Measurements from ENCODE around the gene FRA10AC1. TPM values are rescaled to one million over a fixed set of nuclear protein-coding genes. Genes with fewer than 3 reads are reported as not detected.

FRA10AC1 gene
- total and polyA plus RNA-seq, 2 of the 13 experiments (the other 11 are each of a cell fraction or from before 2014, with no cell fraction given), result 5.3 to 7.4 TPM

DNA sequence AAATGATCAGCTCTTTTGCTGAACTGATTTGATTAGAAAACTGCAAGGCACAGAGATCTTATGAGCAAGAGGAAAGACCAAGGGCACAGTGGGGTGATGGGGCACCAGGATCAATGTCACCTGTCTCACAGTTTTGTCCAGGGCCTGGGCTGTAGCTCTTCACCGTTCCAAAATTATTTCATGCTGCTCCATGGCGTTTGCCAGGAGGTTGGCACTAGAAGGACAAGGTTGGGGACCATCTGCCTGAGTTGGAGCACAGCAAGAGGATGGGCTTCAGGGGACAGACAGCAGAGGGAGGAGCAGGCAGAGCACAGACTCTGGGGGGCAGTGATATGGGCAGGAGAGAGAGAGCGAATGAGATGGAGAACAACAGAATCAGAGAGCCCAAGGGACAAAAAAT, 17.5 kb upstream of the FRA10AC1 start:
- FAIRE-seq (no peak), DNase-seq (ENCODE audit: low spot score) (no peak), ATAC-seq (no peak)
- no TSS peak for BruUV-seq (replicated peaks)
- Histone ChIP-seq H3K79me2 (ENCODE audit: insufficient read depth, low read length) (no peaks in the 10 kb centered on the region), H2AFZ (ENCODE audit: low read length) (no peak overlapping the region), H4K20me1 (ENCODE audit: insufficient read depth, low read length) (no peaks in the 10 kb centered on the region), H3K4me2 (ENCODE audit: low read depth, low read length) (no peak overlapping the region), H3K9me3 (ENCODE audit: low read length) (no peaks in the 10 kb centered on the region), H3K27me3 (ENCODE audit: control insufficient read depth in 1 of 2, insufficient read depth in 2 of 2, low read length in 2 of 2) (no peaks in the 10 kb centered on the region), H3K9ac (ENCODE audit: insufficient read depth, low read depth, low read length) (no peak overlapping the region), H3K4me3 (replicated peaks in 1 of 3; ENCODE audit: insufficient read depth in 1 of 3, low read depth in 2 of 3, low read length in 3 of 3) (no peak overlapping the region), H3K27ac (ENCODE audit: extremely low read length, insufficient read depth, low read length) (no peak overlapping the region), H3K4me1 (ENCODE audit: insufficient read depth, low read length) (no peaks in the 10 kb centered on the region), H3K36me3 (replicated peaks in 1 of 2; ENCODE audit: control insufficient read depth in 1 of 2, insufficient read depth in 2 of 2, low read length in 2 of 2) (no peaks in the 10 kb centered on the region)
- in situ Hi-C loops (cut with HindIII; ENCODE audit: extremely low pct_ligation_motif_present, low pct_unique_long_range_greater_than_20kb), result no loop called here
- POLR2A ChIA-PET, result no interaction called here
- WGBS (ENCODE audit: low lambda C conversion rate), result 0% methylated on average over 3 of the region's 3 CpGs
- intact Hi-C loops (cut with micrococcal nuclease; ENCODE audit: unreplicated experiment), result no loop called here
- CTCF ChIA-PET (ENCODE audit: low intra/inter-chr PET ratio, low total read pairs), result no interaction called here
- TF ChIP-seq PLRG1 (conservative IDR thresholded peaks at IDR 0.05) (no peak), RFX3 (CRISPR knock-in tag; IDR thresholded peaks at IDR 0.05) (no peak), ETV6 (CRISPR knock-in tag; conservative IDR thresholded peaks at IDR 0.05) (no peak), GMEB1 (CRISPR knock-in tag; IDR thresholded peaks at IDR 0.05; ENCODE audit: borderline replicate concordance) (no peak), ZNF792 (CRISPR knock-in tag; IDR thresholded peaks at IDR 0.05) (no peak), LBX2 (CRISPR knock-in tag; IDR thresholded peaks at IDR 0.05; ENCODE audit: borderline replicate concordance) (no peak), NAIF1 (CRISPR knock-in tag; IDR thresholded peaks at IDR 0.05; ENCODE audit: borderline replicate concordance) (no peak), HMG20A (CRISPR knock-in tag; IDR thresholded peaks at IDR 0.05; ENCODE audit: borderline replicate concordance) (no peak), RFX1 (IDR thresholded peaks at IDR 0.05) (no peak), ZNF607 (CRISPR knock-in tag; IDR thresholded peaks at IDR 0.05; ENCODE audit: borderline replicate concordance) (no peak), KMT2A (CRISPR knock-in tag; IDR thresholded peaks at IDR 0.05) (no peak), ZNF660 (CRISPR knock-in tag; IDR thresholded peaks at IDR 0.05; ENCODE audit: borderline replicate concordance, low read depth) (no peak)
- TF ChIP-seq, protein P1, sequence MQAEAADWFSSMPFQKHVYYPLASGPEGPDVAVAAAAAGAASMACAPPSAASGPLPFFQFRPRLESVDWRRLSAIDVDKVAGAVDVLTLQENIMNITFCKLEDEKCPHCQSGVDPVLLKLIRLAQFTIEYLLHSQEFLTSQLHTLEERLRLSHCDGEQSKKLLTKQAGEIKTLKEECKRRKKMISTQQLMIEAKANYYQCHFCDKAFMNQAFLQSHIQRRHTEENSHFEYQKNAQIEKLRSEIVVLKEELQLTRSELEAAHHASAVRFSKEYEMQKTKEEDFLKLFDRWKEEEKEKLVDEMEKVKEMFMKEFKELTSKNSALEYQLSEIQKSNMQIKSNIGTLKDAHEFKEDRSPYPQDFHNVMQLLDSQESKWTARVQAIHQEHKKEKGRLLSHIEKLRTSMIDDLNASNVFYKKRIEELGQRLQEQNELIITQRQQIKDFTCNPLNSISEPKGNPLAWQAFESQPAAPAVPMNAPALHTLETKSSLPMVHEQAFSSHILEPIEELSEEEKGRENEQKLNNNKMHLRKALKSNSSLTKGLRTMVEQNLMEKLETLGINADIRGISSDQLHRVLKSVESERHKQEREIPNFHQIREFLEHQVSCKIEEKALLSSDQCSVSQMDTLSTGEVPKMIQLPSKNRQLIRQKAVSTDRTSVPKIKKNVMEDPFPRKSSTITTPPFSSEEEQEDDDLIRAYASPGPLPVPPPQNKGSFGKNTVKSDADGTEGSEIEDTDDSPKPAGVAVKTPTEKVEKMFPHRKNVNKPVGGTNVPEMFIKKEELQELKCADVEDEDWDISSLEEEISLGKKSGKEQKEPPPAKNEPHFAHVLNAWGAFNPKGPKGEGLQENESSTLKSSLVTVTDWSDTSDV (CRISPR knock-in tag; IDR thresholded peaks at IDR 0.05), result no peak
- TF ChIP-seq, protein P2, sequence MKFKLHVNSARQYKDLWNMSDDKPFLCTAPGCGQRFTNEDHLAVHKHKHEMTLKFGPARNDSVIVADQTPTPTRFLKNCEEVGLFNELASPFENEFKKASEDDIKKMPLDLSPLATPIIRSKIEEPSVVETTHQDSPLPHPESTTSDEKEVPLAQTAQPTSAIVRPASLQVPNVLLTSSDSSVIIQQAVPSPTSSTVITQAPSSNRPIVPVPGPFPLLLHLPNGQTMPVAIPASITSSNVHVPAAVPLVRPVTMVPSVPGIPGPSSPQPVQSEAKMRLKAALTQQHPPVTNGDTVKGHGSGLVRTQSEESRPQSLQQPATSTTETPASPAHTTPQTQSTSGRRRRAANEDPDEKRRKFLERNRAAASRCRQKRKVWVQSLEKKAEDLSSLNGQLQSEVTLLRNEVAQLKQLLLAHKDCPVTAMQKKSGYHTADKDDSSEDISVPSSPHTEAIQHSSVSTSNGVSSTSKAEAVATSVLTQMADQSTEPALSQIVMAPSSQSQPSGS (CRISPR knock-in tag; IDR thresholded peaks at IDR 0.05), result no peak
- TF ChIP-seq, protein P3, sequence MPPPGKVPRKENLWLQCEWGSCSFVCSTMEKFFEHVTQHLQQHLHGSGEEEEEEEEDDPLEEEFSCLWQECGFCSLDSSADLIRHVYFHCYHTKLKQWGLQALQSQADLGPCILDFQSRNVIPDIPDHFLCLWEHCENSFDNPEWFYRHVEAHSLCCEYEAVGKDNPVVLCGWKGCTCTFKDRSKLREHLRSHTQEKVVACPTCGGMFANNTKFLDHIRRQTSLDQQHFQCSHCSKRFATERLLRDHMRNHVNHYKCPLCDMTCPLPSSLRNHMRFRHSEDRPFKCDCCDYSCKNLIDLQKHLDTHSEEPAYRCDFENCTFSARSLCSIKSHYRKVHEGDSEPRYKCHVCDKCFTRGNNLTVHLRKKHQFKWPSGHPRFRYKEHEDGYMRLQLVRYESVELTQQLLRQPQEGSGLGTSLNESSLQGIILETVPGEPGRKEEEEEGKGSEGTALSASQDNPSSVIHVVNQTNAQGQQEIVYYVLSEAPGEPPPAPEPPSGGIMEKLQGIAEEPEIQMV (CRISPR knock-in tag; IDR thresholded peaks at IDR 0.05; ENCODE audit: low read depth), result no peak
- TF ChIP-seq, protein P4, sequence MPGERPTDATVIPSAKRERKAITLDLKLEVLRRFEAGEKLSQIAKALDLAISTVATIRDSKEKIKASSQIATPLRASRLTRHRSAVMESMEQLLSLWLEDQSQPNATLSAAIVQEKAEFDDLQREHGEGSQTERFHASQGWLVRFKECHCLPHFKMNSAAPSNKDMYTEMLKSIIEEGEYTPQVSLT (CRISPR knock-in tag; IDR thresholded peaks at IDR 0.05; ENCODE audit: borderline replicate concordance, low read depth), result no peak
- TF ChIP-seq, protein P5, sequence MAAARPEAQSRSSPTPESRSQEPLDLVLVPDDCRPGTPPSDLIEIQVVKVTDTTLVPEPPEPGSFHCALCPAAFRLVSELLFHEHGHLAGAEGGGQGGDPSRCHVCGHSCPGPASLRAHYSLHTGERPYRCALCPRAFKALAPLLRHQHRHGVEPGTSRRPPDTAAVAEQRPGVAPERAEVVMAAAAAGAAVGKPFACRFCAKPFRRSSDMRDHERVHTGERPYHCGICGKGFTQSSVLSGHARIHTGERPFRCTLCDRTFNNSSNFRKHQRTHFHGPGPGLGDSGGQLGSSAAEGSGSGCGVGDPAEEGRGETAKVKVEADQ (CRISPR knock-in tag; IDR thresholded peaks at IDR 0.05; ENCODE audit: borderline replicate concordance), result no peak

Data from HepG2 (cell line).